GM21423 (cell line): ENCODE results near the gene ICA1.
A peak's percentile ranks its signal among the peaks of the same experiment; 100 is the strongest.

Experiments
- ATAC-seq: cut with Tn5 transposase; IDR thresholded peaks from one replicate; pipeline ENCODE4 v1.9.1; 2021; ENCODE audit warnings: mild to moderate bottlenecking, moderate library complexity; ENCODE audit not compliant: unreplicated experiment

Gene ICA1

GRCh38 chr7:8136051-8136730 is 125.8 kb downstream of the ICA1 start:
- no peak for ATAC-seq

DNA sequence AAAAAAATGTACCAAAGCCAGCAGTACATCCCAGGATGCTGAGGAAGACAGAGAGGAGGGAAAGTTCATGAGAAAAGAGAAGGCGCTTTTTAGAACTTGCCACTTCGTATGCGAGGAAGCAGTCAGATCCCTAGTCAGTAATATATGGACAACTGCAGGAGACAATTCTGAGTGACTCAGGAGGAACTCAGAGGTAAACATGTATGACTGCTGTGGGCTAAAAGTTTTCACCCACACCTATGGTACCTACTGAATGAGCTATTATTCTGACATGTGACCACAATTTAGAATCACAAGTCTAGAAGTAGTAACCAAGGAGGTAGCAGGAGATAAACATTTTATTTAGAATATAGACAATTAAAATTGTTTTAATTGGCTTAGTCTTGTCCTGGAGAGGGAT is 126.5 kb downstream of the ICA1 start:
- no peak for ATAC-seq

- peak; percentile 62 for ATAC-seq
Measured at GRCh38 chr7:8134089-8134733, 127.8 kb downstream of the ICA1 start.

- ATAC-seq: peak; percentile 30
Measured at GRCh38 chr7:8133188-8133848, 128.6 kb downstream of the ICA1 start.

GRCh38 chr7:8131694-8132605 is 130.0 kb downstream of the ICA1 start:
- ATAC-seq: peak; percentile 47

DNA sequence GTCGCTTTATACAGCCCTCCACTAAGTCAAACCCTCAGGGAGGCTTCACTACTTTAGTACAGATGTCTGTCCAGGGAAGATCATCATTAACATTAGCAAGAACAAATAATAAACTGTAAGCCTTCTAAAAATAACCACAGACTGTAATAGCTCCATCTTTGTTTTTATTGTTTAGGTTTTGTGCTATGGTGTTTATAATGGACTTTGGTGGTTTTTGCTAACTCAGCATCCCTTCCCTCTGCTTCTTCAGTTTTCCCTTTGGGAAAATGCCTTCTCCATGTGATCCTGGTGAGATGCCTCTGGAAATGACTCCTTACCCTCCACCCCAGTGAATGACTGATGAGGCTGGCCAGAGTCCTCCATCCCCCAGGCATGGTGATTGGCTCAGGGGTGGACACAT is 131.3 kb downstream of the ICA1 start:
- ATAC-seq: no peak

GRCh38 chr7:8129318-8129659 is 132.7 kb downstream of the ICA1 start:
- ATAC-seq: no peak

GRCh38 chr7:8128449-8129317 is 133.3 kb downstream of the ICA1 start:
- ATAC-seq: no peak

DNA sequence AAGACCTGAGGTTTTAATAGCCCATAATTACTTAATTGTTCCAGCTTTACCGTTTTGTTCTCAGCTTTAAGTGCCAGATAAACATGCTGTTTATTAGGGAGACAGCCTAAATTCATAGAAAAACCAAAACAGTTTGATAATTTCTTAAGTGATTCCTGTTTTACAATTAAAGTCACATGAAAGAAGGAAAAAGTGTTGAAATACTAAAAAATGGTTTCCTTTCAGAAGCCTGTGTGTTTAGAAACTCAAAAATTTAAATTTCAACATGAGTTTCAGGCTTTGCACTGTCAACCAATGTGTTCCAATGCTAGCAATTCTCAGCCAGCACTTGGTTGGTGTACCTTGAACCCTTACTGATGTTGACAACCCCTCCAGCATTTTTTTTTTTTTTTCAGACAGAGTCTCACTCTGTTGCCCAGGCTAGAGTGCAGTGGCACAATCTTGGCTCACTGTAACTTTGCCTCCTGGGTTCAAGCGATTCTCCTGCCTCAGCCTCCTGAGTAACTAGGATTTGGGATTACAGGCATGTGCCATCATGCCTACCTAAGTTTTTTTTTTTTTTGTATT is 135.3 kb downstream of the ICA1 start:
- no peak for ATAC-seq

- ATAC-seq: peak; percentile 75
Measured at GRCh38 chr7:8125680-8126444, 136.1 kb downstream of the ICA1 start.

GRCh38 chr7:8121243-8121642 is 140.7 kb downstream of the ICA1 start:
- no peak for ATAC-seq

DNA sequence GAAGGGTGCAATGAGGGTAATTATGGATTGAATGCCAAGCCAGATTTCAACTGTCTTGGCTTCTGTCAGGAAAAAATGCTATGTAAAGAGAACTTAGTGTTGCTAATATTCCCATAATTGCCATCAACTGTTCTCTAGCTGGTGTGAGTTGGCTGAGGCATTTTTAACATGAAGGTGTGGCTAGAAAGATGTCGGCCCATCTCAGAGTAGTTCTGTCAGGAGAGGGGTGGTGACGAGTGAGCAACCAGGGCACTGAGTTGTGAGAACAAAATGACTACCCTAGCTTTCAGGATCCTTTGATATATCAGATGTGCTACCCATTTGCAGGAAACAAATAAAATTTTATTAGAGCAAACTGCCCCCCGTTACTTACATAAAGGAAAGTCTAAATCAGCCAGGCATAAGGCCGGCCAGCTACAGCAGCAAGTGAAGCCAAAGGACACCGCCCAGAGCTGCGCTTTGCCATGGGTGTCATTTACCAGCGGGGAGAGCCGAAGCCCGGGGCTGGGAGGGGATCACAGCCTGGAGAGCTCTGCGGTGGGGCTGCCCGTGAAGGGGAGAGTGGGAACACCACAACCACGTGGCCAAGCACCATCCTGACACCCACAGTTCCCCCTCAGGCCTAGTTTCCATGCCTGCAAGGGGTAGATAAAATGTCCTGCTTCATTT is 141.4 kb downstream of the ICA1 start:
- no peak for ATAC-seq

GRCh38 chr7:8119262-8119661 is 142.7 kb downstream of the ICA1 start:
- ATAC-seq: no peak

GRCh38 chr7:8117195-8117594 is 144.8 kb downstream of the ICA1 start:
- no peak for ATAC-seq

- peak; percentile 84 for ATAC-seq
Measured at GRCh38 chr7:8115547-8116402, 146.2 kb downstream of the ICA1 start.

DNA sequence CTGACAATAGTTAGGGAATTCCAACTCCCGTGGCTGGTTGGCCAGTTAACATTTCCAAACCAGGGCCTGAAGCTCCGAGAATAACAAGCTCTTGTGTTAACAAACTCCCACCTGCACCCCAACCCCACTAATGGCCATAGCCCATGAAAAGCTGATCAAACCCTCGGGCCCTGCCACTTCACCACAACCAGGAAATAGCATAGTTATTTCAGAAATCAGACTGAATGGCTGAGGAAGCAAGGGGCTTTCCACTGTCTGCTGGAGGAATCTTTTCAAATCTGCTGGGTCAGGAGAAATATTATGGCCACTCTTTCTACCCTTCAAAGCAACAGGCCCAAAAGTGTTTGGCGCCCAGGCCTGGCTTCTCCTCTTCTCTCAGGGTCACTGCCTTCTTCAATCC is 147.8 kb downstream of the ICA1 start:
- ATAC-seq: no peak

DNA sequence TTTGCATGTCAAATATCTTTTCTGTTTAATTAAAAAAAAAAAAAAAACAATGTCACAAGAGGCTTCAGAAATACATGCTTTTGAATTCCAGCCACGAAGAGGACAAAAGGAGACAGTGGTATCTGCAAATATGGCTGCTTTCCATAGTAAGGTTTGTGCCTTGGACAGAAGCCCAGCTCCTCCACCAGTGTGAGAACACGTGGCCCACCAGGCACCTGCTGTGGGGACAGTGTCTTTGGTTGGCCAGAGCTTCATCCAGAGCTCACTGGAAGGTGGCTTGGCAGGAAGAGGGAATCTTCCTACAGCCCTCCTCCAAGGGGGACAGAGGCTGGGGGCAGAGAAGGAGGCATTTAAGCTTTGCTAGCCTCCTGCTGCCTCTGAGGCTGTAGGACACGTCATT is 148.8 kb downstream of the ICA1 start:
- ATAC-seq: no peak

DNA sequence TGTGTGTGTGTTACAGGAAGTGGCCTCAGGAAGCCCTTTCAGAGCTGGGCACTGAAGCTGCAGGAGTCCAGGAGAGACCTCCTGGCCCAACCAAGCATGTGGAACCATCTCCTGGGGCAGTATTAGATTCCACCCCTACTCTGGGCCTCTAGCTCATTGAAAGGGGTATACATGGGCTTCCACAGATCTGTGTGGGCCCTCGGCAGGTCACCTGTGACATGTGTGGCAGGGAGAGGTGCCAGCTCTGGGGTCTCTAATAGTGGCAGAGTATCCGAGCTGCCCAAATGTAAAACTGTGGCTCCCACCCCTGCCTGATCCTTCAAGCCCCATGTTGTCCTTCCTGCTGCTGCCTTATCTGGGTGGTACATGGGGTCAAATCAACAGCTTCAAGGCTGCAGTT is 149.3 kb downstream of the ICA1 start:
- no peak for ATAC-seq
